Panc1 (cell line): ENCODE data around the gene OR51I1. TPM values are rescaled to one million over a fixed set of nuclear protein-coding genes. Genes with fewer than 3 reads are reported as not detected.

Experiments
- ATAC-seq: fragments of 200-7000 bp; cut with Tn5 transposase; 2 replicates; pipeline ENCODE4 v1.9.1; 2020; ENCODE audit warnings: mild to moderate bottlenecking, moderate library complexity
- BruUV-seq: library from RNA; stranded (reverse); fragments of 400-500 nt; replicated peaks from 2 replicates; lab custom pipeline; 2021; lab: Mats Ljungman, UMichigan
- CTCF ChIA-PET: fragments of 300-600 bp; sonication (Branson Sonifier 250); formaldehyde crosslinking; loops from one replicate; lab custom pipeline; 2022; ENCODE audit warnings: antibody characterized with exemption; lab: Charles Lee
- POLR2A ChIA-PET: fragments of 300-600 bp; sonication (Branson Sonifier 250); formaldehyde crosslinking; loops from one replicate; lab custom pipeline; 2022; ENCODE audit warnings: antibody characterized with exemption; lab: Charles Lee
- DNase-seq: peaks from one replicate; pipeline ENCODE4 v3.0.0-alpha.2; 2010; ENCODE audit warnings: low read depth, low spot score
- H3K27ac ChIP-seq: 2 replicates; pipeline ENCODE4 v1.5.1; 2011; ENCODE audit warnings: mild to moderate bottlenecking, low read length, inconsistent platforms
- H3K27me3 ChIP-seq: fragments of 200-500 bp; sonication (Bioruptor generic); 2 replicates; pipeline ENCODE4 v1.6.0; 2014; ENCODE audit warnings: low read length, inconsistent platforms; ENCODE audit not compliant: control insufficient read depth, insufficient read depth
- H3K36me3 ChIP-seq: fragments of 200-500 bp; sonication (Bioruptor generic); 2 replicates; pipeline ENCODE4 v1.5.1; 2014; ENCODE audit warnings: inconsistent platforms, mild to moderate bottlenecking, low read length, moderate library complexity; ENCODE audit not compliant: control insufficient read depth, insufficient read depth
- H3K4me1 ChIP-seq: 2 replicates; pipeline ENCODE4 v1.5.1; 2011; ENCODE audit warnings: inconsistent platforms, mild to moderate bottlenecking, low read length, moderate library complexity; ENCODE audit not compliant: control insufficient read depth, insufficient read depth
- H3K4me3 ChIP-seq, 2 experiments: 2 replicates each; pipeline ENCODE4 v1.5.1; 2011 to 2012; ENCODE audit warnings: low read depth in 2 of 2, low read length in 2 of 2, mild to moderate bottlenecking in 2 of 2, inconsistent platforms in 1 of 2, moderate library complexity in 1 of 2
- H3K9me3 ChIP-seq: fragments of 200-500 bp; sonication (Bioruptor generic); 2 replicates; pipeline ENCODE4 v1.5.1; 2014; ENCODE audit warnings: low read depth, mild to moderate bottlenecking, inconsistent platforms, low read length, moderate library complexity; ENCODE audit not compliant: control insufficient read depth, insufficient read depth
- POLR2AphosphoS5 ChIP-seq: IDR thresholded peaks from 2 replicates; pipeline ENCODE4 v1.6.1; 2012; ENCODE audit warnings: mild to moderate bottlenecking, low read depth, low read length, moderate library complexity
- SIN3A ChIP-seq: IDR thresholded peaks from 2 replicates; pipeline ENCODE4 v1.6.1; 2012; ENCODE audit warnings: low read depth, mild to moderate bottlenecking, low read length, moderate library complexity, borderline replicate concordance; ENCODE audit not compliant: insufficient read depth
- TCF7L2 ChIP-seq: IDR thresholded peaks from 2 replicates; pipeline ENCODE4 v1.6.1; 2011; ENCODE audit warnings: mild to moderate bottlenecking, low read depth, low read length, inconsistent platforms
- in situ Hi-C: cut with HindIII; loops from 2 replicates; pipeline ENCODE4 v1.10.0; 2016; ENCODE audit warnings: low sequenced_read_pairs, low pct_unique_long_range_greater_than_20kb
- intact Hi-C: fragments of 100-400 bp; cut with micrococcal nuclease; formaldehyde crosslinking; loops from one replicate; pipeline ENCODE4 v1.10.0; 2022; ENCODE audit not compliant: unreplicated experiment
- total RNA-seq: library from RNA; stranded (reverse); gene quantifications from one replicate; pipeline ENCODE4 v1.2.1, GENCODE V29; 2021; ENCODE audit not compliant: unreplicated experiment
- TF ChIP-seq, protein P1 (sequence below), 2 experiments: IDR thresholded peaks; 2 replicates each; pipeline ENCODE4 v1.6.1; 2011 to 2012; ENCODE audit warnings: low read depth in 2 of 2, control low read depth in 1 of 2, low read length in 1 of 2, mild to moderate bottlenecking in 1 of 2, moderate library complexity in 1 of 2; ENCODE audit not compliant: insufficient read depth in 1 of 2
- TF ChIP-seq, protein P2 (sequence below): fragments of 450-650 bp; IDR thresholded peaks from 2 replicates; pipeline ENCODE4 v1.5.1; 2017; ENCODE audit warnings: mild to moderate bottlenecking

The OR51I1 gene
- total RNA-seq, 1 experiment from 2014 or later = not detected

DNA sequence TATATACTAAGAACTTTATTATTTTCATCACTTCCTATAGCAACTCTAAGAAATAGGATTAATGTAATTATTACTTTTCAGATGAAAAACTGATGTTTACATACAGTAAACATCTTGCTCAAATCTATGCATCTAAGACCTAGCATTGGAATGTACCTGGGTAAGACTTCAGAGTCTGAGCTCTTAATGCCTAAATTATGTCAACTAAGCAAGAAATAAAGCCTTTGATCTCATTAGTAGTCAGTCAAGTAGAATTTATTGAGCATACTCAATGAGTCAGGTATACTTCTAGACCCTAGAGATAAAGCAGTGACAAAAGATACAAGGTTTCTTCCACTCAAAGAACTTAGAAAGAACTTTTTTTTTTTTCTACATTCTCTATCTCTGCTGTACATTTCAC, 36.1 kb downstream of the OR51I1 start:
- DNase-seq = no peak
- in situ Hi-C loops = no loop called here
- H3K4me3 ChIP-seq = no peak overlapping the region
- POLR2A ChIA-PET = no interaction called here
- CTCF ChIA-PET = no interaction called here
- no TSS peak for BruUV-seq
- no peaks in the 10 kb centered on the region for H3K36me3 ChIP-seq
- H3K9me3 ChIP-seq = no peaks in the 10 kb centered on the region
- no peaks in the 10 kb centered on the region for H3K4me1 ChIP-seq
- intact Hi-C loops = no loop called here
- no peak overlapping the region for H3K27ac ChIP-seq
- peaks cover 12% of the 10 kb centered on the region; the same call in 1 of the 2 replicates for H3K27me3 ChIP-seq
- TF ChIP-seq POLR2AphosphoS5 (no peak), TCF7L2 (no peak)
- TF ChIP-seq, protein P1, sequence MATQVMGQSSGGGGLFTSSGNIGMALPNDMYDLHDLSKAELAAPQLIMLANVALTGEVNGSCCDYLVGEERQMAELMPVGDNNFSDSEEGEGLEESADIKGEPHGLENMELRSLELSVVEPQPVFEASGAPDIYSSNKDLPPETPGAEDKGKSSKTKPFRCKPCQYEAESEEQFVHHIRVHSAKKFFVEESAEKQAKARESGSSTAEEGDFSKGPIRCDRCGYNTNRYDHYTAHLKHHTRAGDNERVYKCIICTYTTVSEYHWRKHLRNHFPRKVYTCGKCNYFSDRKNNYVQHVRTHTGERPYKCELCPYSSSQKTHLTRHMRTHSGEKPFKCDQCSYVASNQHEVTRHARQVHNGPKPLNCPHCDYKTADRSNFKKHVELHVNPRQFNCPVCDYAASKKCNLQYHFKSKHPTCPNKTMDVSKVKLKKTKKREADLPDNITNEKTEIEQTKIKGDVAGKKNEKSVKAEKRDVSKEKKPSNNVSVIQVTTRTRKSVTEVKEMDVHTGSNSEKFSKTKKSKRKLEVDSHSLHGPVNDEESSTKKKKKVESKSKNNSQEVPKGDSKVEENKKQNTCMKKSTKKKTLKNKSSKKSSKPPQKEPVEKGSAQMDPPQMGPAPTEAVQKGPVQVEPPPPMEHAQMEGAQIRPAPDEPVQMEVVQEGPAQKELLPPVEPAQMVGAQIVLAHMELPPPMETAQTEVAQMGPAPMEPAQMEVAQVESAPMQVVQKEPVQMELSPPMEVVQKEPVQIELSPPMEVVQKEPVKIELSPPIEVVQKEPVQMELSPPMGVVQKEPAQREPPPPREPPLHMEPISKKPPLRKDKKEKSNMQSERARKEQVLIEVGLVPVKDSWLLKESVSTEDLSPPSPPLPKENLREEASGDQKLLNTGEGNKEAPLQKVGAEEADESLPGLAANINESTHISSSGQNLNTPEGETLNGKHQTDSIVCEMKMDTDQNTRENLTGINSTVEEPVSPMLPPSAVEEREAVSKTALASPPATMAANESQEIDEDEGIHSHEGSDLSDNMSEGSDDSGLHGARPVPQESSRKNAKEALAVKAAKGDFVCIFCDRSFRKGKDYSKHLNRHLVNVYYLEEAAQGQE (IDR thresholded peaks at IDR 0.05; ENCODE audit: insufficient read depth in 1 of 2, low read depth in 2 of 2, low read length in 1 of 2) = no peak
- ATAC-seq = no peak

DNA sequence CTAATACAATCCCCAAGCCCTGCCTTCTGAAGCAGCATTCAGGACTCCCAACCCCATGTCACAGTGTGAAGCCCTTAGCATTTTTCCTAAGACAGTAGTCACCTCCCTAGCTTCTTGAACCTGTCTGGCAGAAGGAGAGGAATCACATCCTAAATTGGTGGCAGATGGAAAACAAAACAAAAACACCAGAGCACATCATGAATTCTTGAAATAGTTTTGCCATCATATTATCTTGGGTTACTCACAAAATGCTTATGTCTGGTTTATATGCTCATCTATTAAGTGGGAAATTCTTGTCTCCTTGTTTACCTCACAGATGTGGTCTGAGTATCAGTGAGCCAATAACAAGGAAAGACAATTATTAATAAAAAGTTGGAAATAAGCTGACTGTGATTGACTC, 42.4 kb downstream of the OR51I1 start:
- CTCF ChIA-PET = no interaction called here
- Histone ChIP-seq H3K27me3 (no peaks in the 10 kb centered on the region), H3K27ac (no peak overlapping the region), H3K9me3 (no peaks in the 10 kb centered on the region), H3K4me3 (no peak overlapping the region), H3K4me1 (no peaks in the 10 kb centered on the region), H3K36me3 (no peaks in the 10 kb centered on the region)
- BruUV-seq = no TSS peak
- DNase-seq (no peak), ATAC-seq (no peak)
- POLR2A ChIA-PET = no interaction called here
- intact Hi-C loops = no loop called here
- in situ Hi-C loops = no loop called here
- TF ChIP-seq TCF7L2 (no peak), SIN3A (no peak), POLR2AphosphoS5 (no peak)
- TF ChIP-seq, protein P1 (IDR thresholded peaks at IDR 0.05; ENCODE audit: insufficient read depth in 1 of 2, low read depth in 2 of 2, low read length in 1 of 2) = no peak
- TF ChIP-seq, protein P2, sequence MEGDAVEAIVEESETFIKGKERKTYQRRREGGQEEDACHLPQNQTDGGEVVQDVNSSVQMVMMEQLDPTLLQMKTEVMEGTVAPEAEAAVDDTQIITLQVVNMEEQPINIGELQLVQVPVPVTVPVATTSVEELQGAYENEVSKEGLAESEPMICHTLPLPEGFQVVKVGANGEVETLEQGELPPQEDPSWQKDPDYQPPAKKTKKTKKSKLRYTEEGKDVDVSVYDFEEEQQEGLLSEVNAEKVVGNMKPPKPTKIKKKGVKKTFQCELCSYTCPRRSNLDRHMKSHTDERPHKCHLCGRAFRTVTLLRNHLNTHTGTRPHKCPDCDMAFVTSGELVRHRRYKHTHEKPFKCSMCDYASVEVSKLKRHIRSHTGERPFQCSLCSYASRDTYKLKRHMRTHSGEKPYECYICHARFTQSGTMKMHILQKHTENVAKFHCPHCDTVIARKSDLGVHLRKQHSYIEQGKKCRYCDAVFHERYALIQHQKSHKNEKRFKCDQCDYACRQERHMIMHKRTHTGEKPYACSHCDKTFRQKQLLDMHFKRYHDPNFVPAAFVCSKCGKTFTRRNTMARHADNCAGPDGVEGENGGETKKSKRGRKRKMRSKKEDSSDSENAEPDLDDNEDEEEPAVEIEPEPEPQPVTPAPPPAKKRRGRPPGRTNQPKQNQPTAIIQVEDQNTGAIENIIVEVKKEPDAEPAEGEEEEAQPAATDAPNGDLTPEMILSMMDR = no peak
